Epithelial cell of esophagus (primary cell): ENCODE data around the gene C1QTNF3.
"Not testable (repeated sequence)": the region's sequence is repeated elsewhere in the genome, so short reads cannot be mapped to it uniquely, and the experiment has no call there.

ENCODE experiments used
- DNase-seq: peaks from one replicate; pipeline ENCODE4 v3.0.0; 2010; ENCODE audit warnings: low read depth
- H3K4me3 ChIP-seq: 2 replicates; pipeline ENCODE4 v1.5.1; 2011; ENCODE audit warnings: mild to moderate bottlenecking, low read length, control low read depth
- CTCF ChIP-seq: IDR thresholded peaks from 2 replicates; pipeline ENCODE4 v1.5.1; 2011; ENCODE audit warnings: low read depth, mild to moderate bottlenecking, low read length, control low read depth, inconsistent platforms; ENCODE audit not compliant: insufficient read depth; ENCODE audit errors: missing control alignments

The C1QTNF3 gene

GRCh38 chr5:34016750-34017149 lies 26.3 kb downstream of the C1QTNF3 start:
- no peak overlapping the region for H3K4me3 ChIP-seq
- TF ChIP-seq CTCF: no peak
- no peak for DNase-seq

GRCh38 chr5:34016222-34016621 lies 26.8 kb downstream of the C1QTNF3 start:
- no peak for DNase-seq
- H3K4me3 ChIP-seq: no peak overlapping the region

GRCh38 chr5:34015120-34015822 lies 27.7 kb downstream of the C1QTNF3 start:
- no peak for TF ChIP-seq CTCF
- no peak overlapping the region for H3K4me3 ChIP-seq
- no peak for DNase-seq

More at GRCh38 chr5:34016222-34016621, 26.8 kb downstream of the C1QTNF3 start:
- no peak for TF ChIP-seq CTCF

- no peak overlapping the region for H3K4me3 ChIP-seq
- DNase-seq: no peak
- no peak for TF ChIP-seq CTCF
These were observed 28.4 kb downstream of the C1QTNF3 start for GRCh38 chr5:34014626-34015025.

- TF ChIP-seq CTCF: no peak
- peak; percentile 59 for DNase-seq
- no peak overlapping the region for H3K4me3 ChIP-seq
These were observed 29.5 kb downstream of the C1QTNF3 start for GRCh38 chr5:34013547-34013946.

- TF ChIP-seq CTCF: no peak
- no peak for DNase-seq
- H3K4me3 ChIP-seq: no peak overlapping the region
These were observed 30.2 kb downstream of the C1QTNF3 start for GRCh38 chr5:34012791-34013190.

- no peak for TF ChIP-seq CTCF
- no peak for DNase-seq
- H3K4me3 ChIP-seq: no peak overlapping the region
These were observed 31.5 kb downstream of the C1QTNF3 start for GRCh38 chr5:34011536-34011935.

GRCh38 chr5:34010146-34010545 lies 32.9 kb downstream of the C1QTNF3 start:
- not testable (repeated sequence) for DNase-seq, H3K4me3 ChIP-seq
